ENCODE data around the gene LRRC27.
"Not testable (repeated sequence)": the region's sequence is repeated elsewhere in the genome, so short reads cannot be mapped to it uniquely, and the experiment has no call there.

The LRRC27 gene

DNA sequence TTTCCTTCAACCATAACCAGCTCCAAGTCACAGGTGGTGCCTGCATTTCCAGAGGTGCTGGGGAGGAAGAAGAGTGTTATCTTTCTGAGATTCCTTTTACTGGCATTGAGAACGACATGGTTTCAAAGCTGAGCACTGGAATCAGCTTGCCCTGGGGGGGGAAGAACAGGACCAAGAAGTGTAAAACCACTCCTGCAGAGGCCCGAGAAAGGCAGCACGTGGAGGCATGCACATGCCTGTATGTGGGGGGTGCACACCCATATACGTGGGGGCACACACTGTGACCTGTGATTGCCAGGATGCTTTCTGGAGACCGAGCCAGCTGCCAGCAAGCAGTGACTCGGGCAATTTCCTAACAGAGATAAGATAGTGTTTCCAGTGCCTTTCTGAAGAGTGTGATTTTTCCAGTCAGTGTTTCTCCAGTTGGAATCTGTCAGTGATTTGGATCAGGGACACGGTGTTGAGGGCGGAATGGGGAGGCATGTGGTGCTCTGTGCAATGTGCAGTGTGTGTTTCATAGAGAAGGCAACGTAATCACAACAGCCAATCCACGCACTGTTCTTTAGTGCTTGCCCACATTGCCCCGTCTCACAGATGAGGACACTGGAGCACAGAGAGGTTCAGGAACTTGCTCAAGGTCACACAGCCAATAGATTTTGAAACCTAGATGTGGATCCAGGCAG, 4.2 kb downstream of the LRRC27 start:
- DNase-seq (ENCODE audit: extremely low read depth in 1 of 2, low read depth in 1 of 2), result no peak

DNA sequence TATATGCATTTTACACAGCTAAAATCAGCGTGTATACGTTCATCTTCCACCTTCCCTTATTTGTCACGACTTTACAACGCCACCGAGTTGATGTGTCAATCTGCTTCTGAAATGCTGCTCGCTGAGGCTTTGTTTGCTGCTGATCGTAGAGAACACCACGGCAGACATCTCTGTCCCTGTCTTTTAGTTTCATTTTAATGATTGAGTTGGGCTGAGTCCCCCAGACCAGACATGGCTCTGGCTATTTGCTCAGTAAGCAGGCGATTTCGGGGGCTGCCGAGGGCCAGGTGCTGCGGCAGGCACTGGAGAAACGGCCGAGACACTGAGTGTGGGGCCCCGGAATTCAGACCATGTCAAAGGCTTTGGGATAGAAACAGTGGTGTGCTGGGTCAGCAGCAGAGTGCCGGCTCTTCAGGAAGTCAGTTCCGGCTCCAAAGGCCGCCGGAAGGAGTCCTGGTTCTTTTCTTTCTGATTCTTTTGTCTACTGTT, 5.0 kb downstream of the LRRC27 start:
- DNase-seq (ENCODE audit: extremely low read depth in 1 of 2, low read depth in 1 of 2), result no peak

- DNase-seq (ENCODE audit: extremely low read depth in 1 of 2, low read depth in 1 of 2), result not testable (repeated sequence)
Measured at GRCh38 chr10:132337854-132338253, 5.9 kb downstream of the LRRC27 start.

- DNase-seq (ENCODE audit: extremely low read depth in 1 of 2, low read depth in 1 of 2), result no peak
Measured at GRCh38 chr10:132338876-132339275, 6.9 kb downstream of the LRRC27 start.

DNA sequence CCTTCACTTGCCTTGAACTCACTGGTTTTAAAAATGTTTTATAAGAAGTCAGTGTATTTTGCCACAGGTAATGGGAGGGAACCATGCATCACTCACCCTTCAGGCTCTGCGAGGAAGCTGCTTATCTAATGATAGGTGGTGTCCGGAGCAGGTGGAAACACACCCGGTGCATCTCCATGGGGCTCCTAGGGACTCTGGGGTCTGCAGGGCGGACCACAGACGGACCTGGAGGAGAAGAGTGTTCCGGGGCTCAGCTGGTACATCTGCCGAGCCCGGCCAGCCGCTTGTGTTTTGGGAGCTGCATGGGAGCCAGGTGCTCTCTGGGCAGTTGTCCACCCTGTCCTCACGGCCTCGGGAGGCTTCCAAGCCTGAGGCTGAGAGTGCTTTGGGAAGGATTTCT, 7.3 kb downstream of the LRRC27 start:
- no peak for DNase-seq (ENCODE audit: extremely low read depth in 1 of 2, low read depth in 1 of 2)

GRCh38 chr10:132341017-132341416, 9.0 kb downstream of the LRRC27 start:
- DNase-seq (ENCODE audit: extremely low read depth in 1 of 2, low read depth in 1 of 2), result no peak

DNA sequence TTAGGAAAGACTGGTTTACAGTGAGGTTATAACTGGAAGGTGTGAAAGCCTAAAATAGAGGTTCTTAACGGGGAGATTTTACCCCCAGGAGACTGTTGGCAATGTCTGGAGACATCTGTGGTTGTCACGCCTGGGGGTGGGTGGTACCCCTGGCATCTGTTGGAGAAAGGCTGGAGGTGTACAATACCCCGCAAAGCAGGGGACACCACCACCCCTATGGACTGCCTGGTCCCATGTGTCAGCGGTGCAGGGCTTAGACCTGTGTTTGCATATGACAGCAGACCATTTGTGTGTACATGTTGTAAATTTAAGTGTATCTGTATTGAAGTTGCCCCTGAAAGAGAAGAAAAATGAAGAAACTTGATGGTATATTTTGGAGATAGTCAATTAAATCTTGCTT, 9.8 kb downstream of the LRRC27 start:
- no peak for DNase-seq (ENCODE audit: extremely low read depth in 1 of 2, low read depth in 1 of 2)

- no peak for DNase-seq (ENCODE audit: extremely low read depth in 1 of 2, low read depth in 1 of 2)
Measured at GRCh38 chr10:132342553-132342952, 10.6 kb downstream of the LRRC27 start.

GRCh38 chr10:132344386-132344785, 12.4 kb downstream of the LRRC27 start:
- DNase-seq (ENCODE audit: extremely low read depth in 1 of 2, low read depth in 1 of 2), result no peak

DNA sequence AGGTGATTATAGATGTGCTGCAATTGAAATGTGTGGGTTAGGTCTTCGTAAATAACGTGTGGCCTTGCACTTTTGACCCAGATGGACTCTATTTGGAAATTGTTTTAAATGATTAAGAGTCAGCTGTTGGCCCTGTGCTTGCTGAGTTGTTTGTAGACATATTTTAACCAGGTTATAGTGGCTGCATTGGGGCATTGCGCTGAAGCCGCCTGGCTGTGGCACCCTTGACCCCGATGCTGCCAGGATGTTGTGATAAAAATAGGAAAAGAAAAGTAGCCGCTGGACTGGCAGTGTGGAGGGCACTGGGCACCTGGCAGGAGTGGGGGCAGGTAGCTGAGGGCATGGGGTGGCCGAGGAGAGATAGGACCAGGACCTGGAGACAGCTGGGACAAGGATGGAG, 13.4 kb downstream of the LRRC27 start:
- no peak for DNase-seq (ENCODE audit: extremely low read depth in 1 of 2, low read depth in 1 of 2)

DNA sequence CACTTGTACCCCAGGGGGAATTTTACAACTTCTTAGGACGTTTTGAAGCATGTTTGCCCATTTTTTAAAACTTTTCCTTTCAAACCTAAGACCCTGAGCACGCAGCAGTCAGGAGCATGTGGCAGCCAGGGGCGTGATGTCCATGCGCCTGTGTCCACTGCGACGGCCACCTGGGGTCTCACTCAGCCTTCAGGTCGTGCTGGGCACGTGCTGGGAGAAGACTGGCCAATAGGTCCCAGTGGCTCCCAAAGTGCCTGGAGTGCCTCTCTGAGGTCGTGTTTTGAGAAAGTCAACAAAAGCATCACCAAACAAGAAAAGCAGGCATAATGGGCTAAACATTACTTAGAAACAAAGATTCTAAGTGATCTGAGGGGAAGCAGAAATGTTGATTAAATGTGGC, 14.8 kb downstream of the LRRC27 start:
- DNase-seq (ENCODE audit: extremely low read depth in 1 of 2, low read depth in 1 of 2), result no peak

DNA sequence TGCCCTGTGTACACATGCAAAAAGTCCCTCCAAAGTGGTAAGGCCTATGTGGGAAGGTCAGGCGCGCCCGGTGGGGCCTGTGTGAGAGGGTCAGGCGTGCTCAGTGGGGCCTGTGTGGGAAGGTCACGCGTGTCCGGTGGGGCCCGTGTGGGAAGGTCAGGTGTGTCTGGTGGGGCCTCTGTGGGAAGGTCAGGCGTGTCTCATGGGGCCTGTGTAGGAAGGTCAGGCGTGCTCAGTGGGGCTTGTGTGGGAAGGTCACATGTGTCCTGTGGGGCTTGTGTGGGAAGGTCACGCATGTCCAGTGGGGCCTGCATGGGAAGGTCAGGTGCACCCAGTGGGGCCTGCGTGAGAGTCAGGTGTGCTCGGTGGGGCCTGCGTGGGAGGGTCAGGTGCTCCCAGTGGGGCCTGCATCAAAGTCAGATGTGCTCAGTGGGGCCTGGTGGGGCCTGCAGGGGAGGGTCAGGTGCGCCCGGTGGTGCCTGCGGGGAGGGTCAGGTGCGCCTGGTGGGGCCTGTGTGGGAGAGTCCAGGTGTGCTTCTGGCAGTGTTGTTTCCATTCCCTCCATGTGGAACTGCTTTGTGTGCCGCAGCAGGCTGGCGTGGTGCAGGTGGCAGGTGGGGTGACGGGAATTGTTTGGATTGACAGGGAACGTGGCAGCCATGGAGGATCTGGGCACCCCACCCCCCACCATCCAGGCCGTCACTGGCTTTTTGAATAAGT, 15.4 kb downstream of the LRRC27 start:
- DNase-seq (ENCODE audit: extremely low read depth in 1 of 2, low read depth in 1 of 2), result no peak

- no peak for DNase-seq (ENCODE audit: extremely low read depth in 1 of 2, low read depth in 1 of 2)
Measured at GRCh38 chr10:132347931-132348267, 15.9 kb downstream of the LRRC27 start.

DNA sequence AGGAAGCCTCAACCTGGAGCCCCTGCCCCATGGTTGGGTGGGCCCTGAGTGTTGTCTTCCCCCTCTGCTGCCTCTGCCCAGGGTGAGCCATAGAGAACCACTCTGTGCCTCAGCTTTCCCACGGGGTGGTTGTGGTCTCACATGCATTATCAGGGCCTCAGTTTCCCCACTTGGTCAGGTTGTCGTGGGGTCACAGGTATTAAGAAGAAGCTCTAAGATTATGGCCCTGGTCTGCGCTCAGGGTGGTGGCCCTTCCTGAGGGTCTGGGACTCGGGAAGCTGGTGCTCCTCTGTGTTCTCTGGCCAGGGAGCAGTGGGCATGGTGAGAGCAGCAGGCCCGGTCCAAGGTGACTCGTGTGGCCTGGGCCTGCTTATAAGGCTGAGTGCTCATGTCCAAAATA, 17.8 kb downstream of the LRRC27 start:
- no peak for DNase-seq (ENCODE audit: extremely low read depth in 1 of 2, low read depth in 1 of 2)

DNA sequence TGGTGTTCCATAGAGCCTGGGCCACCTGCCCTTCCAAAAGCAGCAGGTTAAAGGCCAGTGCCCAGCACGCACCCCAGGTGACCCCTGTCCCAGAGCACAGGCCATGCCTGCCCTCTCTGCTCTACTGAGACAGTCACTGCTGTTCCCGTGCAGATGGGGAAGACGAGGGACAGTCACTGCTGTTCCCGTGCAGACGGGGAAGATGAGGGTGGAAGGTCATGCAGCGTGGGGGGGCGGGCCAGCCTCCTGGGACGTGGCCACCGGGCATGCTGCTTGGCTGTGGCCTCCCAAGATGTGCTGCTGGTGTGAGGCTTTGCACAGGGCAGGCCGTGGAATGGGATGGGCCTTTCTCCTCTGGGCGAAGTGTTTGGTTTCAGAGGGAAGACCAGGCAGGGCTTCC, 18.4 kb downstream of the LRRC27 start:
- no peak for DNase-seq (ENCODE audit: extremely low read depth in 1 of 2, low read depth in 1 of 2)

DNA sequence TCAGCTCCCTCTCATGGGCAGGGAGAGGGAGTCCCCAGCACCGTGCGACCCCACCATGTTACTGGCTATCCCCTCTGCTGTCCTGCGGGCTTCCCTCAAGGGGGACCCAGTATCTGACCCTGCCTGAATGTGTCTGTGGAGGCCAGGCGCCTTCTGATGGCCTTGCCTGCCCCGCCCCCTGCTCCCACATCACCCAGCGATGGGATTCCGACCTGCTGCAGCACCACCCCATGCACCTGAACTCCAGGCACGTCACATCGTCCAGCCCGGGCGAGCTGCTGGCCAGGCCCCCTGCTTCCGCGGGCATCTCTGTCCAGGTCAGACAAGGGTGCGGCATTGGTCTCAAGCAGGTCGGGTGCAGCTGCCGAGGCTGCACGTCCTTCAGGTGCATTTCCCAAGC, 19.0 kb downstream of the LRRC27 start:
- DNase-seq (ENCODE audit: extremely low read depth in 1 of 2, low read depth in 1 of 2), result no peak

- no peak for DNase-seq (ENCODE audit: extremely low read depth in 1 of 2, low read depth in 1 of 2)
Measured at GRCh38 chr10:132351611-132352010, 19.6 kb downstream of the LRRC27 start.

DNA sequence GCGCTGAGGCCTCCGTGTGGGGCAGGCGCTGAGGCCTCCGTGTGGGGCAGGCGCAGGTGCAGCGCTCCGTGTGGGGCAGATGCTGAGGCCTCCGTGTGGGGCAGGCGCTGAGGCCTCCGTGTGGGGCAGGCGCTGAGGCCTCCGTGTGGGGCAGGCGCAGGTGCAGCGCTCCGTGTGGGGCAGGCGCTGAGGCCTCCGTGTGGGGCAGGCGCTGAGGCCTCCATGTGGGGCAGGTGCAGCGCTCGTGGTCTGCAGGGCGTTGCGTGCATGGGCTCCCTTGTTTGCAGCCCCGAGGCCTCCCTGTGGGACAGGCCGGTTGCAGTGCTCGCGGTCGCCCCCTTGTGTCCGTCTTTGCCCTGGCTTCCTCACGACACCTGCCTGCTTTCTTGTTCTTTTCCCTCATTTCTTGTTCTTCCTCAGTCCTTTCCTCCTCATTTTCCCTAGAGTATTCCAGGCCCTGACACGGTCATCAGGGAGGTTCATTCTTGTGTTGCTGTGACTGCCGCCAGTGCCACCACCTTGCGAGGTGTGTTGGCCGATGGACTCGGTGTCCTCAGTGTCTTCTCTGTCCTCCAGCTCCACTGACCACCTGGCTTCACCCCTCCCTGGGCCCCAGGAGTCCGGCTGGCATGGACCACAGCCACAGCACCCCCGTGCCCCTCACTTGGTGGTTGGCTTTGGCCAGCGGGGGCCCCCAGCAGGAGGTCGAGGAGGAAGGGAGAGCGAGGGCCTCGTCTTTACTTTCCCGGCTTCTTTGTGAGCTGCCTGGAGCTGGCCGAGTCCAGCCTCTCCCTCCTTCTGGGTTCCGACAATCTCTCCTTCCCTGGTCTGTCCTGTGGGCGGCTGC, 20.7 kb downstream of the LRRC27 start:
- peak; percentile 37 to 66 for DNase-seq (ENCODE audit: extremely low read depth in 1 of 2, low read depth in 1 of 2)

DNA sequence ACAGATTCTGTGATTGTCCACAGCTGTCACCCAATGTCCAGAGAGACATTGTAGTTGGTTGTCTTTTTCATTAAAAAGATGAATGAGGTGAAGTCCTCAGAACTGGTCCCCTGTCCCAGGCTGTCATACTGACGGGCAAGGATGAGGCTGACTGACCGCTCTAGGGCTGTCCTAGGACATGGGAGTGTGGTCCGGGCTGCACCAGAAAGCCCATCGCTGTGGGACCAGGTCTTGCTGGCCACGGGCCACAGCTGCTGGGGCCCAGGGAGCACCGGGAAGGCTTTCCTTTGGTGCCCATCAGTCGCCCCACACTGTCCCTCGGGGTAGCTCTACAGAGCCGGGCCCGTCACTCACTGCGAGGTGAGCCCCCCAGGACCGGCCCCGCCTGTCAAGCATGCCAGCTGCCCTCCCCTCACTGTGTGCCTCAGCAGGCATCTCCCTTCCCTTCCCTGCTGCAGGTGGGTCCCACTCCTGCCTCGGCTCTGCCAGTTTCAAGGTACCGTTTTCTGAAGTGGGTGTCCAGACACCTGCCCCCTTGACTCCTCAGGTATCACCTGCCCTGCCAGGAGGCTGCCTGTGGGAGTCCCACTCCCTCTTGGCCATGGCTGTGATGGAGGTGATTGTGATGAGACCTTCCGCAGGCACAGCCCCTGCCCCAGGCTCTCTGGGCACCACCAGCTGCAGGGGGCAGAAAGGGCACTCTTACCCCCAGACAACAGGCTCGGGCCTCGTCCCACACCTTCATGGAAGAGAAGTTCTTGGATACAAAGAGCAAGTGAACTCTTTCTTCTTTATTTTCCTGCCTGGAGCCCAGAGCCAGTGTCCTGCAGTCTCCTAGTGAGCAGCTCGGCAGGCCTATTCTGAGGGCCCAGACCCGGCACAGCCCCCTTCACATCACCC, 21.7 kb downstream of the LRRC27 start:
- no peak for DNase-seq (ENCODE audit: extremely low read depth in 1 of 2, low read depth in 1 of 2)

GRCh38 chr10:132354356-132355094, 22.5 kb downstream of the LRRC27 start:
- no peak for DNase-seq (ENCODE audit: extremely low read depth in 1 of 2, low read depth in 1 of 2)
